Retinal pigment epithelial cell (primary cell): ENCODE data around the gene NR1H3.

Experiments
- DNase-seq: peaks from one replicate; pipeline ENCODE4 v3.0.0-alpha.2; 2010; ENCODE audit warnings: low read depth
- H3K4me3 ChIP-seq: 2 replicates; pipeline ENCODE4 v1.5.1; 2011; ENCODE audit warnings: mild to moderate bottlenecking, low read length, control low read depth, moderate library complexity
- CTCF ChIP-seq: conservative IDR thresholded peaks from 2 replicates; pipeline ENCODE4 v1.5.1; 2011; ENCODE audit warnings: low read depth, low read length, control low read depth, inconsistent platforms

The NR1H3 gene

GRCh38 chr11:47259232-47259977 lies 1.6 kb downstream of the NR1H3 start:
- H3K4me3 ChIP-seq, result no peak overlapping the region
- DNase-seq, result no peak
- peak; percentile 88 for TF ChIP-seq CTCF

GRCh38 chr11:47260366-47260765 lies 2.6 kb downstream of the NR1H3 start:
- H3K4me3 ChIP-seq, result no peak overlapping the region
- no peak for DNase-seq
- TF ChIP-seq CTCF, result no peak

DNA sequence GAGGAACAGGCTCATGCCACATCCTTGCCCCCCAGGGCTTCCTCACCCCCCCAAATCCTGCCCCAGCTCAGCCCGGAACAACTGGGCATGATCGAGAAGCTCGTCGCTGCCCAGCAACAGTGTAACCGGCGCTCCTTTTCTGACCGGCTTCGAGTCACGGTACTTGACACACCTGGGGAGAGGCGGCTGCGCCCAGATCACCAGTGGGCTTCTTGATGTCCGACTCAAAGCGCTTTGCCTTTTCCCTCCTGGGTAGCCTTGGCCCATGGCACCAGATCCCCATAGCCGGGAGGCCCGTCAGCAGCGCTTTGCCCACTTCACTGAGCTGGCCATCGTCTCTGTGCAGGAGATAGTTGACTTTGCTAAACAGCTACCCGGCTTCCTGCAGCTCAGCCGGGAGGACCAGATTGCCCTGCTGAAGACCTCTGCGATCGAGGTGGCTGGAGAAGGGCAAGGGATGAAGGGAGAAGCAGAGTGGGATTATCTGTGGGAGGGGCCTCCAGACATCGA lies 3.5 kb downstream of the NR1H3 start:
- no peak overlapping the region for H3K4me3 ChIP-seq
- no peak for DNase-seq
- no peak for TF ChIP-seq CTCF

GRCh38 chr11:47264119-47264518 lies 6.3 kb downstream of the NR1H3 start:
- DNase-seq, result no peak
- TF ChIP-seq CTCF, result no peak

DNA sequence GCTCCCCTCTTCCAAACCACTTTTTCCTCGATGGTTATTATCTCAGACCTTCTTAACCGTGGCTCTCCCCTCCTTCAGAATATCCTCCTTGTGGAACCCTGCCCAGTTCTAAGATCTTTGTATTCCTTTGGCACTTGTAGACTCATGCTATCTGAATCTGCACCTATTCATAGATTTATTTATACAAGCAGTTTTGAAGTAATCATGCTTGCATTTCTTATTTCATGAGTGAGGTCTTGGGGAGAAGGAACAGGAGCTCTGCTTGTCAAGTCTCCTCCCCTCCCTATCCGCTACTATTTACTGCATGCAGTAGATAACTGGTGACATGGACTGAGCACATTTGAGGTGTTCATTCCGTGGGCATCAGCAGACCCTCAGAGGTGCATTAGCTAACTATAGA lies 6.7 kb downstream of the NR1H3 start:
- DNase-seq, result no peak
- H3K4me3 ChIP-seq, result no peak overlapping the region
- no peak for TF ChIP-seq CTCF

More at GRCh38 chr11:47264119-47264518, 6.3 kb downstream of the NR1H3 start:
- H3K4me3 ChIP-seq, result no peak overlapping the region

DNA sequence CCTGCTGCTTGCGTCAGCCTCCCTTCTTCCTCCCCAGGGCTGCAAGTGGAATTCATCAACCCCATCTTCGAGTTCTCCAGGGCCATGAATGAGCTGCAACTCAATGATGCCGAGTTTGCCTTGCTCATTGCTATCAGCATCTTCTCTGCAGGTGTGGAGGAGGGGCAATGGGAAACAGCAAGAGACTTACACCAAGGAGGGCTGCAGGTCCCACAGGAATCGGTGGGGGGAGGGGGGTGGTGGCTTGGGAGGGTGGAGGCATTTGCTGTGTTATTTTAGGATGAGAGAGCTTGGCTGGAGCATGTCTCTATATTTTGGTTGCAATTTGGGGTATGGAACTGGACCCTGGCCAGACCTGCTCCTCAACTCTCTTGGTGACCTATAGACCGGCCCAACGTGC lies 10.1 kb downstream of the NR1H3 start:
- H3K4me3 ChIP-seq, result no peak overlapping the region
- no peak for TF ChIP-seq CTCF
- no peak for DNase-seq

DNA sequence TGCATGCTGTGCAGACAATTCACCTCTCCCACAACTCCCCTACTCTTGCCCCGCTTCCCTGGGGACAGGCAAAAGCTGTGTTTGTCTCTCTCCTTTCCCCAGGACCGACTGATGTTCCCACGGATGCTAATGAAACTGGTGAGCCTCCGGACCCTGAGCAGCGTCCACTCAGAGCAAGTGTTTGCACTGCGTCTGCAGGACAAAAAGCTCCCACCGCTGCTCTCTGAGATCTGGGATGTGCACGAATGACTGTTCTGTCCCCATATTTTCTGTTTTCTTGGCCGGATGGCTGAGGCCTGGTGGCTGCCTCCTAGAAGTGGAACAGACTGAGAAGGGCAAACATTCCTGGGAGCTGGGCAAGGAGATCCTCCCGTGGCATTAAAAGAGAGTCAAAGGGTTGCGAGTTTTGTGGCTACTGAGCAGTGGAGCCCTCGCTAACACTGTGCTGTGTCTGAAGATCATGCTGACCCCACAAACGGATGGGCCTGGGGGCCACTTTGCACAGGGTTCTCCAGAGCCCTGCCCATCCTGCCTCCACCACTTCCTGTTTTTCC lies 10.7 kb downstream of the NR1H3 start:
- no peak for DNase-seq
- no peak for TF ChIP-seq CTCF
- H3K4me3 ChIP-seq, result peak overlapping the region; percentile 12
